A673 (cell line): ENCODE data around the gene DIS3L2. TPM values are rescaled to one million over a fixed set of nuclear protein-coding genes. Genes with fewer than 3 reads are reported as not detected.
A peak's percentile ranks its signal among the peaks of the same experiment; 100 is the strongest.
"Not testable (repeated sequence)": the region's sequence is repeated elsewhere in the genome, so short reads cannot be mapped to it uniquely, and the experiment has no call there.

Source experiments
- BruUV-seq: library from RNA; stranded (reverse); fragments of 400-500 nt; replicated peaks from 2 replicates; lab custom pipeline; 2021; lab: Mats Ljungman, UMichigan
- CTCF ChIA-PET: fragments of 300-600 bp; sonication (Branson Sonifier 250); formaldehyde crosslinking; loops from one replicate; lab custom pipeline; 2022; ENCODE audit warnings: antibody characterized with exemption; lab: Charles Lee
- POLR2A ChIA-PET: fragments of 300-600 bp; sonication (Branson Sonifier 250); formaldehyde crosslinking; loops from one replicate; lab custom pipeline; 2022; ENCODE audit warnings: antibody characterized with exemption; ENCODE audit not compliant: low non-redundant PET; lab: Charles Lee
- DNase-seq: peaks from one replicate; pipeline ENCODE4 v3.0.0-alpha.2; 2015; ENCODE audit warnings: low spot score
- H3K27ac ChIP-seq: fragments of 200-600 bp; sonication (generic); 2 replicates; pipeline ENCODE4 v1.5.1; 2016; ENCODE audit warnings: mixed run types, low read depth, mild to moderate bottlenecking, mixed read lengths, antibody characterized with exemption, low read length; ENCODE audit not compliant: poor library complexity, severe bottlenecking
- H3K27me3 ChIP-seq: fragments of 200-600 bp; sonication (generic); replicated peaks from 2 replicates; pipeline ENCODE4 v1.6.1; 2017; ENCODE audit warnings: mixed run types, low read depth, mild to moderate bottlenecking, mixed read lengths, antibody characterized with exemption, low read length; ENCODE audit not compliant: insufficient read depth, poor library complexity
- H3K36me3 ChIP-seq: fragments of 200-600 bp; sonication (generic); 2 replicates; pipeline ENCODE4 v1.6.1; 2016; ENCODE audit warnings: mixed run types, mild to moderate bottlenecking, mixed read lengths, antibody characterized with exemption, low read length; ENCODE audit not compliant: insufficient read depth, poor library complexity, severe bottlenecking
- H3K4me1 ChIP-seq: fragments of 200-600 bp; sonication (generic); 2 replicates; pipeline ENCODE4 v1.6.1; 2017; ENCODE audit warnings: mixed run types, mild to moderate bottlenecking, mixed read lengths, antibody characterized with exemption, low read length; ENCODE audit not compliant: insufficient read depth, poor library complexity, severe bottlenecking
- H3K4me3 ChIP-seq: fragments of 200-600 bp; sonication (generic); 2 replicates; pipeline ENCODE4 v1.5.1; 2016; ENCODE audit warnings: low read depth, mixed run types, mild to moderate bottlenecking, mixed read lengths, low read length; ENCODE audit not compliant: poor library complexity, severe bottlenecking
- H3K9me3 ChIP-seq: fragments of 200-600 bp; sonication (generic); 2 replicates; pipeline ENCODE4 v1.6.1; 2016; ENCODE audit warnings: mixed run types, low read depth, mild to moderate bottlenecking, mixed read lengths, antibody characterized with exemption, low read length; ENCODE audit not compliant: poor library complexity, severe bottlenecking
- EZH2 ChIP-seq: fragments of 200-600 bp; sonication (generic); IDR thresholded peaks from 2 replicates; pipeline ENCODE4 v1.6.1; 2017; ENCODE audit warnings: borderline replicate concordance, low read depth, mild to moderate bottlenecking, mixed read lengths, antibody characterized with exemption, low read length; ENCODE audit not compliant: poor library complexity, severe bottlenecking
- intact Hi-C: fragments of 100-400 bp; cut with micrococcal nuclease; formaldehyde crosslinking; loops from one replicate; pipeline ENCODE4 v1.10.0; 2022; ENCODE audit not compliant: unreplicated experiment
- total RNA-seq: library from RNA; stranded (reverse); gene quantifications from 2 replicates; pipeline ENCODE4 v1.2.3, GENCODE V29; 2021
- TF ChIP-seq, protein P1 (sequence below): fragments of 300-800, 200-600 bp; sonication (generic); conservative IDR thresholded peaks from 2 replicates; pipeline ENCODE4 v1.5.1; 2017; ENCODE audit warnings: low read depth, mild to moderate bottlenecking, antibody characterized with exemption, low read length, moderate library complexity, mixed read lengths

Gene DIS3L2
- total RNA-seq, 1 experiment from 2014 or later, result 38.7 TPM

DNA sequence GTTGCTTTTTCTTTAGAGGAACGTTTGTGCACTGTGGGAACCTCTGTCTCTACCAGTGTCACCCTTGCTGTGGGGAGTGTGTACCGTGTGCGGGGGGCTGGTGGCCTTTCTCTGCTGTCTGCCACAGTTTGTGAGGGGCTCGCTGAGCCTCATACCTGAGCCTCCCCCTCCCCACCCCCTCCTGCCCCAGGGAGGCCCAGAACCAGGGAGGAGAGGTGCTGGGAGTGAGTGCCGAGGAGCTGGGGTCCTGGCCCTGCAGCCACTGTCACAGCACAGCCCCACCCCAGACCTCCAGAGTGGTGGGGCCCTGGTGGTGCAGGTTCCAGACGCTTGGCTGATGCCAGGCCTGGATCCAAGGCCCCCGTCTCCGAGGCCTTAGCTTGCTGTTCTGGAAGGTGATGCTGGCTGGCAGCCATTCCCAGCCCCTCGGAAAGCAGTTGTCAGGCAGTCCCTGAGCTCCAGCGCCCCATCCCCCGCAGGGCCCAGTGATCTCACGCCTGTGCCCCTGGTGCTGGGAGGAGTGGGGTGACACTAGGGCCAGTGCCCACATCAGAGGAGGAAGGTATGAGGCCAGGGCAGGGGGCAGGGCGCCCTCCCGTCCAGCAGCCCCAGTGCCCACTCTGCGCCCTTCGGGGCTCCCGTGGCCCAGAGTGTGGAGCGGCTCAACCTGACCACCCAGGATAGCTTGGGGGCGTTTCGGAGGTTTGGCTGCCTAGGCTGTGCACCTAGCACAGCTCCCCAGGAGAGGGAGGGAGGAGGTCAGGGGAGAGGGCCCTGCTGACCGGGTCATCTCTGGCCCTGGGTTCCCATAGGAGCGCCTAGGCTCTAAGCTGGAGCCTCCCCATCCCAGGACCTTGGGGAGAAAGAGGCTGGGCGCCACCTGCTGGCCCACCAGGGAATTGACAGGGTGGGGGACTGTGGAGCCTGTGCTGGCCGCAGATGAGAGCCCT is 364.1 kb downstream of the DIS3L2 start:
- TF ChIP-seq, protein P1, sequence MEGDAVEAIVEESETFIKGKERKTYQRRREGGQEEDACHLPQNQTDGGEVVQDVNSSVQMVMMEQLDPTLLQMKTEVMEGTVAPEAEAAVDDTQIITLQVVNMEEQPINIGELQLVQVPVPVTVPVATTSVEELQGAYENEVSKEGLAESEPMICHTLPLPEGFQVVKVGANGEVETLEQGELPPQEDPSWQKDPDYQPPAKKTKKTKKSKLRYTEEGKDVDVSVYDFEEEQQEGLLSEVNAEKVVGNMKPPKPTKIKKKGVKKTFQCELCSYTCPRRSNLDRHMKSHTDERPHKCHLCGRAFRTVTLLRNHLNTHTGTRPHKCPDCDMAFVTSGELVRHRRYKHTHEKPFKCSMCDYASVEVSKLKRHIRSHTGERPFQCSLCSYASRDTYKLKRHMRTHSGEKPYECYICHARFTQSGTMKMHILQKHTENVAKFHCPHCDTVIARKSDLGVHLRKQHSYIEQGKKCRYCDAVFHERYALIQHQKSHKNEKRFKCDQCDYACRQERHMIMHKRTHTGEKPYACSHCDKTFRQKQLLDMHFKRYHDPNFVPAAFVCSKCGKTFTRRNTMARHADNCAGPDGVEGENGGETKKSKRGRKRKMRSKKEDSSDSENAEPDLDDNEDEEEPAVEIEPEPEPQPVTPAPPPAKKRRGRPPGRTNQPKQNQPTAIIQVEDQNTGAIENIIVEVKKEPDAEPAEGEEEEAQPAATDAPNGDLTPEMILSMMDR, result peak; percentile 50
- TF ChIP-seq EZH2, result no peak
- Histone ChIP-seq H3K27me3 (no peaks in the 10 kb centered on the region), H3K36me3 (no peaks in the 10 kb centered on the region), H3K9me3 (no peaks in the 10 kb centered on the region), H3K27ac (no peak overlapping the region), H3K4me3 (no peak overlapping the region), H3K4me1 (no peaks in the 10 kb centered on the region)
- ChIA-PET CTCF (interaction anchor here (0.6 to 0.7 kb wide), 3 partner anchors 419 to 446 kb away, joined by 3 to 4 read pairs (median 3); no protein-coding TSS in a partner anchor), POLR2A (no interaction called here)
- intact Hi-C loops, result loop anchor here (1.0 to 2.0 kb wide), 2 partner anchors 400 to 419 kb away; no protein-coding TSS in a partner anchor
- DNase-seq, result peak; percentile 58
- no TSS peak for BruUV-seq

DNA sequence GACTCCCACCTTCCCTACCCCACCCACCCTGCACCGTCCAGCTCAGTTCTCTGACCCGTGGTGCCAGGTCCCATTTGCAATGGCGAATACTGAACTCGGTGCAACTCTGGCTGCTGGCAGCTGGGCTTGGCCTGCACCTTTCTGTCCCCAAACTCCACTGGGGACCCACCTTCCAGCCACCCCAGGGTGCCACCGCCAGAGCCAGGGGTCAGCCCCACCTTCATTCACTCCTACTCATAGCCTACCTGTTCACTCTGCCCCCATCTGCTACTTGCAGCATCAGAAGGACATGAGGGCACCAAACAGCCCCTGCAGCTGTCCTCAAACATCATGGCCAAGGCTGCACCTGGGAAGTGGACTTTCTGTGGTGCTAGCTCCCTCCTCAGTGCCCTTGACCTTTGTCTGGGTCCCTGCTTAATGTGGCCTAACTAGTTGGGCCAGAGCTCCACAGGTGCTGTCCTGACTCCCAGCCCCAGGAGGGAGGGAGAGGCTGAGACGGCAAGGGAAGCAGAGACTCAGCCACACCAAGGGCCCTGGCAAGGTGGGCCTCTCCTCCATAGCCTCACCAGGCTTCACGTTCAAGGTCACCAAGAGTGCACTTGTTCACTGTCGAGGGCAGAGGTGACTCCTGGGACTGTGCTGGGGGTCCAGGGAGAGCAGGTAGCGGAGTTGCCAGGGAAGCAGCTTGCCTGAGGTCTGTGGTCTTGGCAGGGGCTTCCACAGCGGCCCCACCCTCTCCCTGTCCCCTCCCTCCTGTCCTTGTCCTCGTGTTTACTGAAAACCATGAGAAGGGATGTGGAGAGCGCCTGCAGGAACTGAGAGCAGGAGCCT is 365.0 kb downstream of the DIS3L2 start:
- H3K36me3 ChIP-seq, H3K27me3 ChIP-seq, H3K27ac ChIP-seq, DNase-seq, BruUV-seq, H3K4me1 ChIP-seq, H3K4me3 ChIP-seq, POLR2A ChIA-PET, H3K9me3 ChIP-seq: not testable (repeated sequence)
- CTCF ChIA-PET, result interaction anchor here (0.6 to 0.7 kb wide), 3 partner anchors 420 to 447 kb away, joined by 3 to 4 read pairs (median 3); no protein-coding TSS in a partner anchor
- TF ChIP-seq, protein P1, result peak; percentile 42; the same call in 1 of the 2 replicates
- intact Hi-C loops, result loop anchor here (2.0 kb wide), 1 partner anchor 420 kb away; no protein-coding TSS in a partner anchor
